GM23338 (cell line): Measurements from ENCODE around the gene NLK.

Experiments used
- EZH2 ChIP-seq: fragments of 200-600 bp; sonication (generic); IDR thresholded peaks from one replicate; pipeline ENCODE4 v1.8.0; 2017; ENCODE audit warnings: antibody characterized with exemption, mild to moderate bottlenecking, low read depth; ENCODE audit not compliant: unreplicated experiment
- POLR2AphosphoS5 ChIP-seq: IDR thresholded peaks from 2 replicates; pipeline ENCODE4 v1.6.1; 2016; ENCODE audit warnings: antibody characterized with exemption, low read depth
- TF ChIP-seq, protein P1 (sequence below), 2 experiments: fragments of 200-600 bp in 1 of 2; sonication (generic) in 1 of 2; conservative IDR thresholded peaks; 2 replicates each; pipeline versions ENCODE4 v1.5.1 to v1.6.1; 2016 to 2017; ENCODE audit warnings: antibody characterized with exemption in 2 of 2, low read depth in 2 of 2, mild to moderate bottlenecking in 2 of 2, moderate library complexity in 1 of 2

DNA sequence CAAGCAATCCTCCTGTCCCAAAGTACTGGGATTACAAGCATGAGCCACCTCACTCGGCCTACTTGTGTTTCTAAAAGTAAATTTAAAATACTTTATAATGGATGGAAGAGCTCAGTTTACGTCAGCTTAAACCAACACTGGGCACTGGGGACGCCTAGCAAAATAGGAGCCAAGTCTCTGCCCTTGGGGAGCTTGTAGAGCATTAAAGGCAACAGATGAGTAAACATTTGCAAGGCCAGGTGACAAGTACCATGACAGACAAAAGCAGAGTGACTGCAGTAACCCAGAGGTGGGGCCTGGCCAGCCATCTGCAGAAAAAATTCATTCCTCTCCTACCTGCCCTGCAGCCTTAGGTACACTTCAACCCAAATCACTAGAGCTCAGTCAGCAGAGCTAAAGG is 12.1 kb upstream of the NLK start:
- TF ChIP-seq, protein P1, sequence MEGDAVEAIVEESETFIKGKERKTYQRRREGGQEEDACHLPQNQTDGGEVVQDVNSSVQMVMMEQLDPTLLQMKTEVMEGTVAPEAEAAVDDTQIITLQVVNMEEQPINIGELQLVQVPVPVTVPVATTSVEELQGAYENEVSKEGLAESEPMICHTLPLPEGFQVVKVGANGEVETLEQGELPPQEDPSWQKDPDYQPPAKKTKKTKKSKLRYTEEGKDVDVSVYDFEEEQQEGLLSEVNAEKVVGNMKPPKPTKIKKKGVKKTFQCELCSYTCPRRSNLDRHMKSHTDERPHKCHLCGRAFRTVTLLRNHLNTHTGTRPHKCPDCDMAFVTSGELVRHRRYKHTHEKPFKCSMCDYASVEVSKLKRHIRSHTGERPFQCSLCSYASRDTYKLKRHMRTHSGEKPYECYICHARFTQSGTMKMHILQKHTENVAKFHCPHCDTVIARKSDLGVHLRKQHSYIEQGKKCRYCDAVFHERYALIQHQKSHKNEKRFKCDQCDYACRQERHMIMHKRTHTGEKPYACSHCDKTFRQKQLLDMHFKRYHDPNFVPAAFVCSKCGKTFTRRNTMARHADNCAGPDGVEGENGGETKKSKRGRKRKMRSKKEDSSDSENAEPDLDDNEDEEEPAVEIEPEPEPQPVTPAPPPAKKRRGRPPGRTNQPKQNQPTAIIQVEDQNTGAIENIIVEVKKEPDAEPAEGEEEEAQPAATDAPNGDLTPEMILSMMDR (conservative IDR thresholded peaks at IDR 0.05; ENCODE audit: low read depth in 2 of 2) = no peak
- TF ChIP-seq EZH2 (no peak), POLR2AphosphoS5 (no peak)
